ENCODE data around the gene CMTM3. TPM values are rescaled to one million over a fixed set of nuclear protein-coding genes. Genes with fewer than 3 reads are reported as not detected.
A peak's percentile ranks its signal among the peaks of the same experiment; 100 is the strongest.

The CMTM3 gene
- total RNA-seq, 1 experiment from 2014 or later: 39.2 TPM

- Histone ChIP-seq H2AK5ac (ENCODE audit: insufficient read length, low read length) (no peak overlapping the region), H3K27me3 (ENCODE audit: insufficient read depth, low read length) (no peaks in the 10 kb centered on the region), H3K18ac (ENCODE audit: insufficient read length, low read depth, low read length) (no peak overlapping the region), H3K23ac (ENCODE audit: insufficient read length, low read depth, low read length) (no peak overlapping the region), H3K23me2 (ENCODE audit: insufficient read length, low read depth, low read length, poor library complexity, severe bottlenecking) (no peaks in the 10 kb centered on the region), H2AFZ (ENCODE audit: low read length) (no peak overlapping the region), H3T11ph (ENCODE audit: low read length) (no peak overlapping the region), H3K14ac (ENCODE audit: insufficient read depth, low read length) (no peak overlapping the region), H3K27ac (ENCODE audit: insufficient read length, low read depth, low read length) (no peak overlapping the region), H3K79me2 (ENCODE audit: insufficient read depth, low read length) (peaks cover 2% of the 10 kb centered on the region; the same call in 1 of the 2 replicates), H3K4me2 (ENCODE audit: insufficient read depth, insufficient read length, low read length) (no peak overlapping the region), H3K4me1 (ENCODE audit: insufficient read depth, low read length) (no peaks in the 10 kb centered on the region), H3K9me3 (ENCODE audit: control insufficient read depth, low read depth, low read length) (no peaks in the 10 kb centered on the region), H2BK15ac (ENCODE audit: low read depth, low read length) (no peak overlapping the region), H4K8ac (replicated peaks; ENCODE audit: insufficient read length, low read depth, low read length) (no peak overlapping the region), H2BK20ac (ENCODE audit: low read depth, low read length, poor library complexity, severe bottlenecking) (no peak overlapping the region), H2BK5ac (ENCODE audit: insufficient read length, low read length) (no peak overlapping the region), H3K4ac (ENCODE audit: low read depth, low read length) (no peak overlapping the region), H3K56ac (ENCODE audit: insufficient read length, low read depth, low read length) (no peak overlapping the region), H3K9ac (ENCODE audit: extremely low read depth, insufficient read length, low read length) (no peak overlapping the region), H4K20me1 (ENCODE audit: control insufficient read depth, insufficient read depth, insufficient read length) (no peaks in the 10 kb centered on the region), H3K79me1 (ENCODE audit: insufficient read depth, low read depth, low read length, poor library complexity, severe bottlenecking) (peaks cover 3% of the 10 kb centered on the region), H2BK120ac (ENCODE audit: low read depth, low read length, poor library complexity, severe bottlenecking) (no peak overlapping the region), H2BK12ac (ENCODE audit: insufficient read length, low read depth, low read length) (no peak overlapping the region), H4K5ac (ENCODE audit: insufficient read length, low read depth, low read length) (no peak overlapping the region), H4K91ac (ENCODE audit: insufficient read length, low read depth, low read length) (no peak overlapping the region)
- no peaks in the 10 kb centered on the region for H3K36me3 Mint-ChIP-seq (ENCODE audit: insufficient read depth in 1 of 3, low read depth in 3 of 3)
- TF ChIP-seq, protein P1, sequence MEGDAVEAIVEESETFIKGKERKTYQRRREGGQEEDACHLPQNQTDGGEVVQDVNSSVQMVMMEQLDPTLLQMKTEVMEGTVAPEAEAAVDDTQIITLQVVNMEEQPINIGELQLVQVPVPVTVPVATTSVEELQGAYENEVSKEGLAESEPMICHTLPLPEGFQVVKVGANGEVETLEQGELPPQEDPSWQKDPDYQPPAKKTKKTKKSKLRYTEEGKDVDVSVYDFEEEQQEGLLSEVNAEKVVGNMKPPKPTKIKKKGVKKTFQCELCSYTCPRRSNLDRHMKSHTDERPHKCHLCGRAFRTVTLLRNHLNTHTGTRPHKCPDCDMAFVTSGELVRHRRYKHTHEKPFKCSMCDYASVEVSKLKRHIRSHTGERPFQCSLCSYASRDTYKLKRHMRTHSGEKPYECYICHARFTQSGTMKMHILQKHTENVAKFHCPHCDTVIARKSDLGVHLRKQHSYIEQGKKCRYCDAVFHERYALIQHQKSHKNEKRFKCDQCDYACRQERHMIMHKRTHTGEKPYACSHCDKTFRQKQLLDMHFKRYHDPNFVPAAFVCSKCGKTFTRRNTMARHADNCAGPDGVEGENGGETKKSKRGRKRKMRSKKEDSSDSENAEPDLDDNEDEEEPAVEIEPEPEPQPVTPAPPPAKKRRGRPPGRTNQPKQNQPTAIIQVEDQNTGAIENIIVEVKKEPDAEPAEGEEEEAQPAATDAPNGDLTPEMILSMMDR (conservative IDR thresholded peaks at IDR 0.05): no peak
- H3K27me3 Mint-ChIP-seq (ENCODE audit: low read depth): no peaks in the 10 kb centered on the region; the same call in 1 of the 2 replicates
- no peaks in the 10 kb centered on the region for H3K9me3 Mint-ChIP-seq
- WGBS (ENCODE audit: extremely low coverage, insufficient read length, low lambda C conversion rate): no CpG with 5 or more reads among the region's 6 CpGs
- peaks cover 30 to 36% of the 10 kb centered on the region in 2 experiments for H3K4me1 Mint-ChIP-seq
- H3K4me3 Mint-ChIP-seq: no peak overlapping the region
- peak overlapping the region; percentile 4 to 57 (median 10); a peak in 2 of 7 replicates for H3K27ac Mint-ChIP-seq
- DNase-seq: no peak
These were observed 49.3 kb downstream of the CMTM3 start for GRCh38 chr16:66653581-66654350.
